Stimulated activated CD8-positive, alpha-beta memory T cell treated with anti-CD3 and anti-CD28 coated beads, Interleukin-15, amount 100 ng/mL, for 24 hours (primary cell): ENCODE results near the gene CMTM1.

Source experiments
- DNase-seq: peaks from one replicate; pipeline ENCODE4 v3.0.0-alpha.2; 2020; ENCODE audit warnings: low read depth

Gene CMTM1

DNA sequence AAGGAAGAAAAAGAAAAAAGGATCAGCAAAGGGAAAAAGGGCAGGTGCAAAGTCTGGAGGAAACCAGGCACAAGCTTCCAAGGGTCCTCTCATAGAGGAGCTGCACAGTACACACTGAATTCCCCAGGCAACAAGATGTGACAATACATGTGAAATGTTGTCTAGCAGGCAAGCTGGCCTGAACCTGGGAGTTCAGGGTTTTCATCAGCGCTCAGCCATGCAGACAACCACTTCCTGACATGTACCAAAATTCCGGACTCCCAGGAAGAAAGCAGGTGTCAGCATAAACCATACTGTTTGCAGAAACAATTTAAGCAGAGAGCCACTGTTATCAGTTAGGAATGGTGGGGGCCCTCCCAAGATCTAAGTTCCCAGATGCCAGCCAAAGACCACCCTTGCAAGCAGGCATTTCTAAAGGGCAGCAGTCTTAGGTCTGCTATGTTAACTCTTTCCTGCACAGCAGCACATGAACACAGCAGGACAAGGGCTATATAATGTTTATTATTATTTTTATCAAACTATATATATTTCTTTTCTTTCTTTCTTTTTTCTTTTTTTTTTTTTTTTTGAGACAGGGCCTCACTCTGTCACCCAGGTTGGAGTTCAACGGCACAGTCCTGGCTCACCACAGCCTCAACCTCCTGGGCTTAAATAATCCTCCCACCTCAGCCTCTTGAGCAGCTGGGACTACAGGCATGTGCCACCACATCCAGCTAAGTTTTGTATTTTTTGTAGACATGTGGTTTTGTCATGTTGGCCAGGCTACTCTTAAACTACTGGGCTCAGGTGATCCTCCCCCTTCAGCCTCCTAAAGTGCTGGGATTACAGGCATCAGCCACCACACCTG is 26.4 kb upstream of the CMTM1 start:
- no peak for DNase-seq

DNA sequence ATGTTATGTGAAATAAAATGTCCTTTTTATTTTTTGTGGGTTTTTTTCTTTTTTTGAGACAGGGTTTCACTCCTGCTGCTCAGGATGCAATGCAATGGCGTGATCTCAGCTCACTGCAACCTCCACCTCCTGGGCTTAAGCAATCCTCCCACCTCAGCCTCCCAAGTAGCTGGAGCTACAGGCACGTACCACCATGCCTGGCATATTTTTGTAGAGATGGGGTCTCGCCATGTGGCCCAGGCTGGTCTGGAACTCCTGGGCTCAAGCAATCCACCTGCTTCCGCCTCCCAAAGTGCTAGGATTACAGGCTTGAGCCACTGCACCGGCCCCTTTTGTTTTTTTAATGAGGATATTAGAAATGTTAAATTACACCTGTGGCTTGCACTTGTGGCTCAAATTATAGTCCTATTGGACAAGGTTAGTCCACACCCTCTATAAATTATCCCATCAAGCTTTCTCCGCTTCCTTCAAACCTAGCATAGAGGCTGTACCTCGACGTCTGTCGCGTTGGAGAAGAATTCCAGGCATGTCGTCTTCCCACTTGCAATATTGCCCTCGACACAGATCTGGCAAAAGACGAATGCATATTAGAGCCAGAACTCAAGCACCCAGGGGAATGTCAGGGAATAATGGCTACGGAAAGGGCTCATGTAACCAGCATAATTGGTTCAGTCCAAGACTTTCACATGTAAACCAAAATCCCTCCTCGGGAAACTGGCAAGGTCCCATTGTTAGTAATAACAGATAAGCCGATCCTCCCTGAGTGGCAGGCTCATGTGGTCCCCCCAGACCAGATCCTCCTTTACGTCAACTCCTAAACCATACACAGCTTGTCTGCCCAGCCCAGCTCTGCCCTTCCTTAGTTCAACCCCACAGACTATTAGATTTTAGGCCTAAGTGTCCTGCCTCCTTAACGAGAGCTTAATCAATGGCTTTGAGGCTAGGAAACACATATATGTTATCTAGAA is 24.6 kb upstream of the CMTM1 start:
- DNase-seq, result no peak

DNA sequence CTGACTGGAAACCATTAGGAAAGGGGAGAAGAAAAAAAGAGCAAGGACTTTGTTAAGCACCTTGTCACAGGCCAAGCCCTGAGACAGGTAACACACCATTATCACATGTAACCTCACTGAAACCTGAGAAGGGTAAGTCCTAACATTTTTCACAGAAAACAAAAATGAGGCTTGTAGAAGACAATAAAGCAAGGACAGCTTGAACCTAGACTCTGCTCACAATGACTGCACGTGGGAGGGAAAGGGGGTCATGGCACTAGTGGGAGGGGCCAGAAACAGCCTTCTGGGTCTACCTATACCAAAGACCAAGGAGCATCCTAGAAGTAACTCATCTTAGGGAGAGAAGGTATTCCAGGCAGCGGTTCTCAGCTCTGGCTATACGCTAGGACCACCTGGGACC is 23.8 kb upstream of the CMTM1 start:
- no peak for DNase-seq

DNA sequence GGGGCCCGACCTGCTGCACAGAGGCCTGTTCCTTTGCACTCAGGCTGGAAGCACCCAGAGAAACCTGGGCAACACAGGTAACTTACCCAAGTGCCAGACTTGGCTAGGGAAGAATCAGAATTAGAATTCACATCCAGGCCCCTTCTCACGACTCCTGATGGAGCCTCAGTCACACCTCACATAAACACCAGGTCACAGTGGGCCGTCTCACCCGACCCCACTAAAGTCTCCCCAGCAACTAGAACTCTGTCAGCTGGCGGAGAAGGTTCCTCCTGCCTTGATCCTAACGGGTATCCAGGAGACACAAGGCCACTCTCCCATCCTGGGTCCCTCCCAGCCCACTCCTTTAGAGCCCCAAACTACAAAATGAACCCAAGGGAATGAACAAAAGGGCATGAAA is 22.7 kb upstream of the CMTM1 start:
- DNase-seq, result no peak

DNA sequence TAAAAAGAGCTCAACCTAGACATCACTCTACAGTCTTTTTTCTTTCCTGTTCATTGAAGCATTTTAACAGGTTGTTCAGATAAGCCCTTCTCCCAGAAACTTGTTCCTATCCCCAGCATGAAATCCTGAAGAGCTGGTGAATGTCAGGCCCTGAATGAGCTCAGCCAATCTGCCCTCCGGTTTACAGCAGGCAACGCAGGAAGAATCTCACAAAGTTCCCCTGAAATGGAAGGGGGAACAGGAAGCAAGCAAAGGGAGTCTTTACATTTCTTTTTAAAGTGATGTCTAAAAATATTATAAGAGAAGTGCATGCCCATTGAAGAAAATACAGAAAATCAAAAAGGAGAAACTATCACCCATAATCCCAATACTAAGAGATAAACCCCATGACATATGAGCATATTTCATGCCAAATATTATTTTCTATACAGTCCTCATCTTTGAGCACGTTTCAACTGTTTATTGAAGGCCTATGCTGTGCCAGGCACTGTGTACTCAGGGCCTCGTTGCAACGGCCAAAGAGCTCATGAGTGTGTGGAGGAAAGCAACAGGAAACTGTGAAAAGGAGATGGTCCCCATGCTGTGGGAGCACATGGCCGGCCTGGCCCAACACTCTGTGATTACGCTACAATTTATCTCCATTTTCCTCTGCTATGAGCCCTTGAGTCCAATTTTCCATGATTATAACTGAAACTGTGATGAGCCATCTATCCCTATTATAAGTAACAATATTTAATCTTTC is 22.1 kb upstream of the CMTM1 start:
- DNase-seq, result no peak

DNA sequence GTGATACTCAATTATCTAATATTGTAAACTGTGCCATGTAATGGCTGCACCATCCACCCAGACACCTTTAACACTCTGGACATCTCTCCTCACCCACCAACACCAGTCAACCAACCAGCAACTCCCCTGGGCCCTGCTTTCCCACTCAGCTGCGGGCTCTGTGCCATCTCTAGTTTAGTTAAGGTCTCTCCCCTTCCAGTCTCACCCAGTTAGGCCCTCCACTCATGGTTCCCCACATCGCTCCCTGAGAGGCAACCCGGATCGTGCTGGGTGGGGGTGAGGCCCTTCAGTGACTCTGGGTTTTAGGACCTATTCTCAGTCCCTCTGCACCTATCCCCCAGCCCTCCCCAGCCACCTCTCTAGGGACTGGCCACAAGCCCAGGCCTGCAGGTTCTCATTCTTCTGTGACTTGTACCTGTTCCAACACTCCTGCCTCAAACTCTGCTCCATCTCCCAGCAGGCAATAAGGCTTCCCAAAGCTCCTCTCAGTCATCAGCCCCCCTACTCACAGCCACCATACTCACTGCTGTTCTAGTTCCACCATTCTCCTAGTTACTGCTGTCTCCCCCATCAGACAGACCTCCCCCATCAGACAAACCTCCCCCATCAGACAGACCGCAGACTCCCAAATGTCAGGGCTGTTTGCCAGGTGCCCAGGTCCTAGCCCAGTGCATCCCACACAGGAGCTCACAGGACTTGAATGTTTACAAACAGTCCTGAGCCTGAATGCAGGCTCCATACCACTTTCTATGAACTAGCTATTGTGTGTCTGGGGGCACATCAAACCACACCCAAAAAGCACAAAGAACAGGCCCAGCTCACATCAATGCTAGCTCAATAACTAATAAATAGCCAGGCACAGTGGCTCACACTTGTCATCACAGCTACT is 18.9 kb upstream of the CMTM1 start:
- DNase-seq, result no peak

DNA sequence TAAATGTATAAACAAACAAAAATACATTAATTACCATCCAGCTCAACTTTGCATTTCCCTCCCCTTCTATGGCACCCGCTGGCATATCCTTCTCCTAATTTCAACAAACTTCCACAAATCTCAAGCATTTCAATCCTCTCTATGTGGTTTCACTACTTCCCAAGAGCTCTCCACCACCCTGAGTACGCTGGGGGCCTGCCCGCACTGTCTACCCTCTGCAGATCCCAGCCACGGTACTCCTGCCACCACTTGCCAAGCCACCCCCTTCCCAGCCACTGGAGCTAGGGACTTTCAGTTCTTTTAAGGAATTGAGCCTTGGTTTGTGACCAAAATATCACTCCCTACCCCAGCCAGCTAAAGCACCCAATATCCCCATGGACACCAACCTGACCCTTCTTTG is 18.2 kb upstream of the CMTM1 start:
- no peak for DNase-seq

DNA sequence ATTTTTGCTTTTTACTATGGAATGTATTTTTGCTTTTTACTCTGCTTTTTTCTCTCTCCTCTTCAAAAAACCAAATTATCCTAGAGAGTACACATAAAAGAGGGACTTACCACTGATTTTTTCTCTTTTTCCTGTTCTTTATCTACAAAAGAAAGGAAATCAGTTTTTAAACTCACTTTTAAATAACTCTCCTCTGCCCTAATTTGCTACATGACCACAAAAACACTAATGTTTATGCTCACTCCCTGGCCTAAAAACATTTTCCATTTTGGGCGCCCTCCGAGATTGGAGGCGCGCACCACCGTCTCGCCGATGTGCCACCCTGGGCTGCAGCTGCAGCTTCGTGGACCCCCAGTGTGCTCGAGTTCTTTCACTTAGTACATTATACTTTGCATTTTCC is 17.4 kb upstream of the CMTM1 start:
- no peak for DNase-seq

DNA sequence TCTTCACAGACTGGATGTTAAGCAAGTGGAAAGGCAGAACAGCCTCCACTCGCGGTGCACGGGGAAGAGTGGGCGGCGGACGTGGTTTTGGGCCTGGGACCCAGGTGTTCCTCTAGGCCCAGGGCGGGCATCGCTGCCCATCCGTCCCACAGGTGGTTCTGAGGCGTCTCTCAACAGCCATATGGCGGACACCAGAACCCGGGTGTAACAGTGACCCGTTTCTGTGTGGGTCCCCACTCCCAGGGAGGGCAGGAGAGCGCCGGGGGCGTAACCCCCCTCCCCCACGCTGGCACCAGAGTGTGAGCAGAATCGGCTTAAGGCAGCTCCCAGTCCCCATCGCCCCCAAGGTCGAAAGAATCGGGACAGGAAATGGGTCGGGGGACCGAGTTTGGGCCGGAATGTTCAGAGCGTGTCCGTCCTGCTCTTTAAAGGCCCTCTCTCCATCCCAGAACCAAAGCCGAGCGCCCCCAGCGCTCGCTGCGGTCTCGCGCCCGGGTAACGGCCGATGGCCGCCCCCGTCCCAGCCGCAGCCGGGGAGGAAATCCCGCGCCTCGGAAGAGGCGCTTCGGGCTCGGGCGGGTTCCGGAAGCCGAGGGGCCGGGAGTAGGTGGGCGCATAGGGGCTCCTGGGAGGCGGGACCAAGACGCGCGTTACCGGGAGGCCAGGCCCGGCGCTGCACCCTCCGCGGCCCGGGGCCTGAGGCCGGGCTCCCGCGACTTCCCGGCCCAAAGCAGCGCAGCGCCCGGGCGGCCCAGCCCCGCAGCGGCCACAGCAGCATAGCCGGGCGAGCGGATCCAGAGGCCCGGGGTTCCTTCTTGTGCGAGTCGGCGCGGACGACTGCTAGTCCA is 16.7 kb upstream of the CMTM1 start, which contains the start of gene TK2:
Gene TK2 (minus strand): TSS at position 839 of the 848 bp plus-strand sequence. CDS start 61 bp downstream, at position 778.
- peak; percentile 45 for DNase-seq

DNA sequence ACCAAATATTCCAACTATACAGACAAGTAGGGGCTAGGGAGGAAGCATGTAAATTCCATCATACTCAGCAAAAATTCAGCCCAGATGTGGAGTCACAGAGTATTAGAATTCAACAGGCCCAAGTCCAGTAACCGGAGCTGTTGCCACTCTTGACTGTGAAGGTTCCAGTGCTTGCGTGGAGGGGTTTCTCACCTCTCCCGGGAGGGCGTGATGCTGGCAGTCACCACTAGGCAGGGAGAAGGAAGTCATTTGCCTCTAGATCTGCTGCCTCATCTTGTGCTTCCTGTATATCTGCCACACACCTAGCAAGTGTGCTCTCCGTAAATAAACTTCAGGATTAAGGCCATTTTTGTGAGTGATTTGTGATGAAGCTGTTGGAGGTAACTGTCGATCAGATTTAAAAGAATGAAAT is 14.9 kb upstream of the CMTM1 start:
- no peak for DNase-seq

DNA sequence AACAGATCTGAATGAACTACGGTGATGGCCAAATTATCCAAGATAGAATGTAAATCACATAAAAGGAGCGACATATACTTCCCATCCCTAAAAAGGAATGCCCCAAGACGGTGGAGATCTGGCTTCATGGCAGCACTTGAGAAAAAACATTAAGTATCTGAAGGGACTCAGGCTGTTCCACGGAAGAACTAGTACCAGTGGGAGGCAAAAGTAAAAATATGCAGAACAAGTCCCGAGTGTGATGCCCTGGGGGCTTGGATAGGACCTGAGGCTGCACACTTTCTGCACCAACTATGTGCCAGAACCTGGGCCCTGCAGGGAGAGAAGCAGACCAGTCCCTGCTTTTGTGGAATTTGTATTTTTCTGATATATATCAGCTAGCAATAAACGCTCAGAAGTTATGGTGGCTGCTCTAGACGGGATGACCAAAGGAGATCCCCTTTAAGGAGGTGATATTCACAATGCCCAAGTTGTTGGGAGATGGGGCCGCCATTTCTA is 14.4 kb upstream of the CMTM1 start:
- no peak for DNase-seq

DNA sequence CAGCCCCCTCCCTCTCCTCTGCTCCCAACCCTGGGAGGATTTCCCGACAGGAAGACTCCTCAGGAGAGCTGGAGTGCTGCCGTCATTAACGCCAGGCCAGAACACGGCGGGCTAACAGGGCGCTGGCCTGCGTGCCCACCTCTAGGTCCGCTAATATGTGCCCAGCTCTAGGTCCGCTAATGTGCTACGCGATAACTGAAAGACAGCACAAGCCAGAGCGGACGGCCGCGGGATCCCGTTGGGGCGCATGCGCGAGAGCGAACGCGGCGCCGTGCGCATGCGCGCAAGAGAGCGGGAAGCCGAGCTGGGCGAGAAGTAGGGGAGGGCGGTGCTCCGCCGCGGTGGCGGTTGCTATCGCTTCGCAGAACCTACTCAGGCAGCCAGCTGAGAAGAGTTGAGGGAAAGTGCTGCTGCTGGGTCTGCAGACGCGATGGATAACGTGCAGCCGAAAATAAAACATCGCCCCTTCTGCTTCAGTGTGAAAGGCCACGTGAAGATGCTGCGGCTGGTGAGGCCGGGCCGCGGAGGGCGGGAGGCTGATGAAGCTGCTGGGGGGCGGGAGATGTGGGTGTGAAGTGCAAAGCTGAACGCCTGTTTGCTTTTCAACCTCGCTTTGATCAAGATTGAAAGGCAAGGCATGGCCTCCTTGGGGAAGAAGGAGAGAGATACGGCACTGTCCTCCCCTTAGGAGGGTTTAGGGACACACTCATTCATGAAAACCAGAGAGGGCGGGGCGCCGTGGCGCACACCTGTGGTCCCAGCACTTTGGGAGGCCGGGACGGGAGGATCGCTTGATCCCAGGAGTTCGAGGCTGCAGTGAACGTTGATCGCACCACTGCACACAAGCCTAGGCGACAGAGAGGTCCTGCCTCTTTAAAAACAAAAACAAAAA is 13.7 kb upstream of the CMTM1 start, which contains the start of gene CKLF:
Gene CKLF (plus strand): TSS at position 291 of the 892 bp plus-strand sequence. CDS start 140 bp downstream, at position 431.
- DNase-seq, result peak; percentile 85

DNA sequence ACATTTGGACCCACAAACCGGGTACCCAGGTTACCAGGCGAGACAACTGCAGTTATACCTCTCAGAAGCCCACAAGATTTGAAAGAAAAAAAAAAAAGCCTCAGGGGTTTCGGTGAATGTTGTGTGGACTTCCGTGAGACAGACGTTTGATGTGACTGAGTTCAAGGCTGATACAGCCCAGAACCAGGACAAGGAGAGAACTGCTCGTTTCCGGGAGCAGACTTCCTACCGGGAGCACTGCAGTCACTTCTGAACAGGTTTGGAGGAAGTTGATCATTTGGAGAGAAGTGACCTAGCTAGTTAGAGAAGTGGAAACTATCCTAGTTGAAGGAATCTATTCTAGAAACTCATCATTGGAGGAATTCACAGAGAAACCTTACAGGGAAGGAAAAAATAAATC is 13.0 kb upstream of the CMTM1 start:
- DNase-seq, result no peak

DNA sequence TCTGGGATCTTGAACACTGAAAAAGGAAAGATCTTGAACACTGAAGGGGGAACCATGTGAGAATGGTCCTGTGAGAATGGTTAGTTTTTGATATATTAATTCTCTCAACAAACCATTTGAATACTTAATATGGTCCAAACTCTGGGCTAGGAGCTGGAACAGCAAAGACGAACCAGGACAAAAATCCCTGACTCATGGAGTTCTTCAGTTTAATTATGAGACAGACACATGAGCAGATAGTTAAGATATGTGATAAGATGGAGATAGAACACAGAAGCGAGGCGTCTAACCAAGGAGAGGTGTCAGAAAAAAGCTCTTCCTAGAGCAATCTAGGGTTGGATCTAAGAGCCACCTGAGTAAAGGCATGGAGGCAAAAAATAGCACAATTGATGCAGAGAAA is 12.2 kb upstream of the CMTM1 start:
- DNase-seq, result no peak

DNA sequence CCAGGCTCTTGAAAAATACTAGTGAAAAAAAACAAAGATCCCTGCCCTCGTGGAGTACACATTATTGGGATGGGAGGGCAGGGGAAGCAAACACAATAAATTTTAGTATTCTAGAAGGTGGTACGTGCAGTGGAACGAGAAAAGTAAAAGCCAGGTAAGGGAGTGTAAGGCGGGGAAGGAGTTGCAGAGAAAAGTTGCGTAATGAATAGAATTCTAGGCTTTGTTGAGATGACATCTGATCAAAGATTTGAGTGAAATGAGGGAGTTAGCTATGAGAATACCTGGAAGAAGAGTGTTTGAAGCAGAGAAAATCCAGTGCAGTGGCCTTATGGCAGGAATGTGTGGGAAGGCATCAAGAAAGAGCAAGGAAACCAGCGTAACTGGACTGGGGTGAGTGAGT is 11.7 kb upstream of the CMTM1 start:
- no peak for DNase-seq

DNA sequence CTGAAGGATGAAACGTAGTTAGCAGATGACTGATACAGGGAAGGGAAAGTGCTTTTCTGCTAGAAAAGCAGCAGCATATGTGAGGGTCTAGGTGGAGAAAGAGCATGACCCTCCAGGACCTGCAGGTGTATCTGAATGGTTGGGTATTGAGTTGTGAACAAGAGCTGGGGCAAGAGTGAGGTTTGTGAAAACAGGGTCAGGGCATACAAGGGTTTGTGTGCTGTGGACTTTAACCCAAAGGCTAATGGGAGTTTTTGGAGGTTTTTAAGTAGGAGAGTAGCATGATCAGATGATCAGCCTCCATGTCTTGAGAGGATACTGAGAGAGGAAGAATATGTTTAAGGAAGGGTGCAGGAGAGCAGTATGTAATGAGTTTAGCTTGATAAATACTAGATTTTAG is 6.1 kb upstream of the CMTM1 start:
- no peak for DNase-seq

DNA sequence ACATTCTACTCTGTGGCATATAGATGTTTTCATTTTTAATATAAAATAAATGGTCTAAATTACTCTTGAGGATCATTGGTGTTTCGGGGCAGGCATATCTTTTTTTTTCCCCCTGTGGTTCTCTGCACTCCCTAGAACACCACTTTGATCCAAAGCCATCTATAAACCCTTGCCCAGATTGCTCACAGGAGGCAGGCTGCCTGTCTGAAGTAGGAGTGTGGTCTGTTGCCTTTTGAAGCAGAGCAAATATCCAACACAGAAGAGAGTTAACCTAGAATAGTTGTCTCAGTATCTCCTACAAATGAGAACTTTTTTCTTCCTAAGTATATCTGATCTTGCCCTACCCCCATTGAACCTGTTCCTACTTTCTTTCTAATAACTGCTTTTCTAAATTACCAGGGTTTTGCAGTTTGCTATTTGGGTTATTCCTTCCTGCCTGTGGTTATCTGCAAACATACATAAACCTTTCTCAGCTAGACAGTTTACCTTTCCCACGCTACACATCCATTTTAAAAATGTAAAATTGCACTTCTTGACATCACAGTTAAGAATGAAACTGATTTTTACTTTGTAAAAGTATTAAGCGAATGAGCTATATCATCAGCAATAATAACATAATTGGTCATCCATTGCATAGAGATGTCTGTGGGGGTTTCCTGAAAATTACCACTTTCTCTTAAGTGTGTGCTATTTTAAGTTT is 4.7 kb upstream of the CMTM1 start:
- DNase-seq, result no peak

DNA sequence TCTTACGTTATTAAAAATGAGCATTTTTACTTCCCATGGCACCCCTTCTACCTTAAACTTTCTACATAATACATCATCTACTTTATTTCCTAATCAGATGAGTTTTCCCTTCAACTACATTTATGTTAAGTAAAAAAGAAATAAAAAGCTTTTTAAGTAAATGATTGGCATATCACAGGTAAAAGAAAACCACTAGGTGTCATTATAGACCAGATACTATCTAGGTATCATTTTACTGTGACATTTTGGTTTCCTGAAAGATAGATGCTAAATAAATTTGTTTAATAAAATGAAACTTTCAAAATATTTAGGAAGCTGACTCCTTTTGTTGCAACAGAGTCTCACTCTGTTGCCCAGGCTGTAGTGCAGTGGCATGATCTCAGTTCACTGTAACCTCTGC is 3.8 kb upstream of the CMTM1 start:
- DNase-seq, result no peak
